GM19351 (cell line): Measurements from ENCODE around the gene GRHL1.

Experiments used
- ATAC-seq: cut with Tn5 transposase; IDR thresholded peaks from one replicate; pipeline ENCODE4 v1.9.1; 2021; ENCODE audit warnings: mild to moderate bottlenecking, moderate library complexity; ENCODE audit not compliant: unreplicated experiment

GRHL1 gene

GRCh38 chr2:9971890-9972289 is 20.4 kb downstream of the GRHL1 start:
- ATAC-seq: no peak

- ATAC-seq: no peak
These were observed 21.4 kb downstream of the GRHL1 start for GRCh38 chr2:9972621-9973479.

GRCh38 chr2:9973690-9974089 is 22.2 kb downstream of the GRHL1 start:
- ATAC-seq: no peak

GRCh38 chr2:9974343-9974742 is 22.9 kb downstream of the GRHL1 start:
- ATAC-seq: no peak

DNA sequence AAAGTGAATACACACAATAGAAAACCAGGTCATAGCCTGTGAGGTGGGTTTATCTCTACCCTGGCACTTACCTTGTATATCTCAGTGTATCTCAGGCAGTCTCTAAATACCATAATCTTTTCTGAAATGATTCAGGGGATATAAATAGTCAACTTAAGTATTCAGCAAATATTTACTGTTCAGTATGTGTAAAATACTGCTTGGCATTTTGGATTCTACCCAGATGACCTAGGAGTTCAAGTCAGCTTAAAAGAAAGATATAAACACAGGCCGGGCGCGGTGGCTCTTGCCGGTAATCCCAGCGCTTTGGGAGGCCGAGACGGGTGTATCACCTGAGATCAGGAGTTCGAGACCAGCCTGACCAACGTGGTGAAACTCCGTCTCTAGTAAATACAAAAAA is 23.8 kb downstream of the GRHL1 start:
- no peak for ATAC-seq

GRCh38 chr2:9975805-9976447 is 24.4 kb downstream of the GRHL1 start:
- ATAC-seq: no peak

DNA sequence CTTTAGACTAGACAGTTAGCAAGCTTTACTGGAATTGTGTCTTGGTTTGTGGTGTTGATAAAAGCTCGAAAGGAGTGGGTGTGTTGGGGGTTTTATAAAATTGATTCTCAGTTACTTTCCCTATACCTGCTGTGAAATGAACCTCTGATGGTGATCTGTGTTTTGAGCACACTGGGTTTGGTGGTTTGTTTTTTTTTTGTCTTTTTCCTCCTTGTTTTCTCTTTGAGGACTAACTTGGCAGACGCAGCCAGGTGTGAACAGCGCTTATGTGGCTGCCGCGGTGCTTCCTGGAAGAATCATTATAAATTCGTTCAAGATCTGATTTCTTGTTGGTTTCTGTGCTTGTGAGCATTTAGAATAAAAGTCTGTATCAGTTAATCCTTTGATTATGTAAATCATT is 28.5 kb downstream of the GRHL1 start:
- ATAC-seq: no peak

GRCh38 chr2:9980520-9980919 is 29.0 kb downstream of the GRHL1 start:
- no peak for ATAC-seq

DNA sequence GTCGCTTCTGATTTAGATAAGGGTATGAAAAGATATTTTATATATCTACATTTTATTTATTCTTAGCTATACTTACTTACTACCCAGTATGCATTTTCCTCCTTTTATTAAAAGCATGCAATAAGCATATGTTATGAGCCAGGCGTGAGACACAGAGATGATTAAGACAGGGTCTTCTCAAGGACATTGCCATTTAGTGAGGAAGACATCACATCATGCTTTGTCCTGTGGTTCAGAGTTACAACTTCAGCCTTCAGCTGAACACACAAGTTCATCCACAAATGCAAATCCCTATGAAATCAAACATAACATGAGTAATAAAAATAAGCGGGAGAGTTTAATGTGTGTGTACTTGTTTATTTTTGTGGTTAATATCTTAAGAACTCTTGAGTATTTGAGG is 30.2 kb downstream of the GRHL1 start:
- ATAC-seq: no peak

GRCh38 chr2:9982248-9982647 is 30.8 kb downstream of the GRHL1 start:
- ATAC-seq: no peak

DNA sequence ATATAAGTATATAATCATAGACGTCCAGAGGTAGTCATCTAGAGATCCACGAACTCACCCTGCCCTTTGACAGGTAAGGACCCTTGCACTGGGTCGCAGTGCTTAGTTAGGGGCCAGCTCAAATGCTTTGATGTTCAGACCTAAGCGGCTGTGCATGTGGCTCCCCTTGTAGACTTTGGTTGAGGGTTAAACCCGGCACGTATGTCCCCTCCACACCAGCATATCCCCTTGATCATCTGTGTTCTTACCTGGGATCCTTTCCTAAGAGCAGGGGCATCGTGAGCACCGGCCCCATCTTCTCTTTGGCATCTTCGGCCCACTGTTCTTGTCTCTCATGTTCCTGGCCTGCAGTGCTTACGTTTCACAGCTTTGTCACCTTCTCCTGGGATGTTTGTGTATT is 31.4 kb downstream of the GRHL1 start:
- ATAC-seq: no peak

GRCh38 chr2:9983401-9984216 is 32.1 kb downstream of the GRHL1 start:
- no peak for ATAC-seq

GRCh38 chr2:9984217-9984739 is 32.8 kb downstream of the GRHL1 start:
- ATAC-seq: peak; percentile 48

GRCh38 chr2:9984871-9985480 is 33.5 kb downstream of the GRHL1 start:
- ATAC-seq: no peak

DNA sequence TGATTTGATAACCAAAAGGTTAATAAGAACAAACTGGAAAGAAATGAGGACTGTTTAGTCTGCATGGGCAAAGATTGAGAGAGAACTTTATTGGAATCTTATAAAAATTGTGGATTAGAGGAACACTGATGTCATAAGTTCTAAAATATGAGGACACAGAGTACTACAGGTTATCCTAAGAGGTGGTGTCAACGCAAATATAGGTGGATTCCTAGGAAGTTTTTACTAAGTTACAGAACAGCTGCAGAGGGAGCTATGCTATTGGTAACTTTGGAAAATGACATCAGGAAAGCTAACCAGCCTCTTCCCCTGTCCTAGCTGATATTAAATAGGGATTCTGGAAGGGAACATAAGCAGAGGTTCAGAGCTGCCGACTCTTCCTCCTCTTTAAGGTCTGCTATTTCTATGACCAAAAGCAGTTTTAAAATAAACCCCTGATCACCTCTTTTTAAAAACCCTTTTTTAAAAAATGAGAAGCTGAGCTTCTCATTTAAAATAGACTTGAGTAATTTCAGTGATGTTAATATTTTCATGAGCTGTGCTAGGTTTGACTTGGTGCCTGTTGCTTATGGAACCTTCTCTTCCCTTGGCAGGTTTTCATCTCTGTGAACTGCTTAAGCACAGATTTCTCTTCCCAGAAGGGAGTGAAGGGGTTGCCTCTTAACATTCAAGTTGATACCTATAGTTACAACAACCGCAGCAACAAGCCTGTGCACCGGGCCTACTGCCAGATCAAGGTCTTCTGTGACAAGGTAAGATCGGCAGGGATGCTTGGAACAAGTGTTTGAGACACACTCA is 34.2 kb downstream of the GRHL1 start:
- no peak for ATAC-seq

GRCh38 chr2:9988320-9988719 is 36.8 kb downstream of the GRHL1 start:
- no peak for ATAC-seq

DNA sequence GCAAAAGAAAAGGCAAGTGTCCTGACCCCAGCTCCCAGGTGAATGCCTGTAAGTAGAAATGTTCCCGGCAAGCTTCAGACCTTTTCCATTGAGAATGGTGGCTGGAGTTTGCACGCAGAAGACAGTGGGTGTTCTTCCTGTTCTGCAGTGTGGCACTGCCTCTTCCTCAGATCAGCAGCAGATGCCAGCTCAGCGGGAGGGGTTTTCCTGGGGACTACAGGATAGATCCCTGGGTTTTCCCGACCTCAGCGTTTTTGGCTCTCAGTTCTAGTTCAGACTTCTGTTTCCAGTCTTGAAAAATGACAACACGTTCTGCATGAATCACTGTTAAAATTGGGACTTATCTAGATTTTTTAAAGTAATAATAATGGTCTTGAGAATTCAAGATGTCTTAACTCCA is 39.2 kb downstream of the GRHL1 start:
- no peak for ATAC-seq

DNA sequence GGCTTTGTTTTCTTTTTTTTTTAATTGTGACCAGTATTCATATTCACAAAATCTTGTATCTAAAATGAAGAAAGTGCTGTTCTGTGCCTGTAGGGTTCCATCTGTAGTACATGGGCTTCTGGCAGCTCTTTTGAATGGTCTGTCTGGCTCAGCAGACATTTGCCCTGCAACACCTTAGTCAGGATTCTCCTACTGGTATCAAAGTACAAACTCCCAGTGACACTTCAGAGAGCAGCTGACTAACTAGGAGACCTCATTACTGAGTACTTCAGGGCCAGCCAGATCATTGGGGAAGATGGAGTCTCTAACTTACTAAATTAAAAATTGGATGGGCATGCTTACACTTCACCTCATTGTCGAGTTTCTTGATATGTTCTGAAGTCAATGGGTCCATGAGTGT is 39.7 kb downstream of the GRHL1 start:
- no peak for ATAC-seq

GRCh38 chr2:9991829-9992273 is 40.4 kb downstream of the GRHL1 start:
- ATAC-seq: no peak
